Neural cell (in vitro differentiated cells): ENCODE results near the gene GJA3. TPM values are rescaled to one million over a fixed set of nuclear protein-coding genes. Genes with fewer than 3 reads are reported as not detected.

Experiments
- H2AFZ ChIP-seq: fragments of 200-600, 300-800 bp; sonication (generic), shearing (Covaris generic); 2 replicates; pipeline ENCODE4 v1.6.0; 2014; ENCODE audit warnings: low read depth, mild to moderate bottlenecking, antibody characterized with exemption, low read length, moderate library complexity
- H3F3A ChIP-seq: fragments of 200-600 bp; shearing (Covaris generic); 2 replicates; pipeline ENCODE4 v1.6.1; 2016; ENCODE audit warnings: mild to moderate bottlenecking, moderate library complexity, mixed read lengths, antibody characterized with exemption, low read length; ENCODE audit not compliant: insufficient read depth, poor library complexity, severe bottlenecking
- H3K27ac ChIP-seq: fragments of 200-600, 300-800 bp; sonication (generic), shearing (Covaris generic); 2 replicates; pipeline ENCODE4 v1.5.1; 2014; ENCODE audit warnings: mild to moderate bottlenecking, low read length, moderate library complexity
- H3K27me3 ChIP-seq: fragments of 300-800, 200-600 bp; sonication (generic), shearing (Covaris generic); 2 replicates; pipeline ENCODE4 v1.6.0; 2014; ENCODE audit warnings: mild to moderate bottlenecking, low read depth, low read length, moderate library complexity; ENCODE audit not compliant: insufficient read depth
- H3K36me3 ChIP-seq: fragments of 300-800, 200-600 bp; sonication (generic), shearing (Covaris generic); 2 replicates; pipeline ENCODE4 v1.5.1; 2014; ENCODE audit warnings: mild to moderate bottlenecking, antibody characterized with exemption, low read length, moderate library complexity; ENCODE audit not compliant: insufficient read depth
- H3K4me2 ChIP-seq: fragments of 300-800, 200-600 bp; sonication (generic), shearing (Covaris generic); 2 replicates; pipeline ENCODE4 v1.6.0; 2014; ENCODE audit warnings: mild to moderate bottlenecking, low read length
- H3K4me3 ChIP-seq: fragments of 300-800, 200-600 bp; sonication (generic), shearing (Covaris generic); 2 replicates; pipeline ENCODE4 v1.5.1; 2014; ENCODE audit warnings: mild to moderate bottlenecking, low read length, moderate library complexity
- H3K79me2 ChIP-seq: fragments of 200-600 bp; shearing (Covaris generic); replicated peaks from 2 replicates; pipeline ENCODE4 v1.6.0; 2014; ENCODE audit warnings: mild to moderate bottlenecking, low read length, moderate library complexity; ENCODE audit not compliant: insufficient read depth
- H3K9ac ChIP-seq: fragments of 300-800, 200-600 bp; sonication (generic), shearing (Covaris generic); 2 replicates; pipeline ENCODE4 v1.6.1; 2016; ENCODE audit warnings: mild to moderate bottlenecking, low read length, mixed read lengths
- H3K9me2 ChIP-seq: fragments of 200-600 bp; shearing (Covaris generic); 2 replicates; pipeline ENCODE4 v1.6.1; 2016; ENCODE audit warnings: mild to moderate bottlenecking, low read length, mixed read lengths; ENCODE audit not compliant: insufficient read depth
- H3K9me3 ChIP-seq: fragments of 200-600, 300-800 bp; sonication (generic), shearing (Covaris generic); 2 replicates; pipeline ENCODE4 v1.6.1; 2016; ENCODE audit warnings: mild to moderate bottlenecking, mixed run types, low read length, moderate library complexity, mixed read lengths
- H4K20me1 ChIP-seq: fragments of 200-600 bp; shearing (Covaris generic); 2 replicates; pipeline ENCODE4 v1.6.1; 2016; ENCODE audit warnings: mild to moderate bottlenecking, mixed run types; ENCODE audit not compliant: insufficient read depth
- EP300 ChIP-seq: fragments of 450-650 bp; conservative IDR thresholded peaks from 2 replicates; pipeline ENCODE4 v1.6.1; 2014; ENCODE audit warnings: antibody characterized with exemption, mild to moderate bottlenecking, moderate library complexity; ENCODE audit not compliant: poor library complexity, severe bottlenecking
- EZH2 ChIP-seq: fragments of 200-600, 300-800 bp; shearing (Covaris generic), sonication (generic); IDR thresholded peaks from 2 replicates; pipeline ENCODE4 v1.6.1; 2014; ENCODE audit warnings: antibody characterized with exemption, low read length, borderline replicate concordance, mild to moderate bottlenecking; ENCODE audit not compliant: insufficient read depth, poor library complexity, severe bottlenecking
- MXI1 ChIP-seq: fragments of 450-650 bp; conservative IDR thresholded peaks from 2 replicates; pipeline ENCODE4 v1.6.1; 2014; ENCODE audit warnings: antibody characterized with exemption, mild to moderate bottlenecking; ENCODE audit not compliant: poor library complexity, severe bottlenecking
- POLR2AphosphoS5 ChIP-seq: IDR thresholded peaks from 2 replicates; pipeline ENCODE4 v1.6.1; 2012
- RAD21 ChIP-seq: fragments of 450-650 bp; conservative IDR thresholded peaks from 2 replicates; pipeline ENCODE4 v1.6.1; 2014; ENCODE audit warnings: antibody characterized with exemption, mild to moderate bottlenecking, moderate library complexity
- SMC3 ChIP-seq: fragments of 450-650 bp; conservative IDR thresholded peaks from 2 replicates; pipeline ENCODE4 v1.6.1; 2014; ENCODE audit warnings: antibody characterized with exemption, mild to moderate bottlenecking, moderate library complexity; ENCODE audit not compliant: poor library complexity
- TAF1 ChIP-seq: IDR thresholded peaks from 2 replicates; pipeline ENCODE4 v1.6.1; 2012; ENCODE audit warnings: low read depth
- polyA plus RNA-seq: library from polyadenylated mRNA; depleted of rRNA; stranded (reverse); fragments of >200 nt; gene quantifications from 2 replicates; pipeline ENCODE4 v1.2.3, GENCODE V29; 2014
- TF ChIP-seq, protein P1 (sequence below): IDR thresholded peaks from 2 replicates; pipeline ENCODE4 v1.6.1; 2012; ENCODE audit warnings: borderline replicate concordance
- TF ChIP-seq, protein P2 (sequence below): fragments of 450-650 bp; IDR thresholded peaks from 2 replicates; pipeline ENCODE4 v1.5.1; 2014; ENCODE audit warnings: antibody characterized with exemption, mild to moderate bottlenecking, moderate library complexity; ENCODE audit not compliant: poor library complexity, severe bottlenecking

Gene GJA3
- polyA plus RNA-seq, 1 donor from 2014 or later, result not detected

DNA sequence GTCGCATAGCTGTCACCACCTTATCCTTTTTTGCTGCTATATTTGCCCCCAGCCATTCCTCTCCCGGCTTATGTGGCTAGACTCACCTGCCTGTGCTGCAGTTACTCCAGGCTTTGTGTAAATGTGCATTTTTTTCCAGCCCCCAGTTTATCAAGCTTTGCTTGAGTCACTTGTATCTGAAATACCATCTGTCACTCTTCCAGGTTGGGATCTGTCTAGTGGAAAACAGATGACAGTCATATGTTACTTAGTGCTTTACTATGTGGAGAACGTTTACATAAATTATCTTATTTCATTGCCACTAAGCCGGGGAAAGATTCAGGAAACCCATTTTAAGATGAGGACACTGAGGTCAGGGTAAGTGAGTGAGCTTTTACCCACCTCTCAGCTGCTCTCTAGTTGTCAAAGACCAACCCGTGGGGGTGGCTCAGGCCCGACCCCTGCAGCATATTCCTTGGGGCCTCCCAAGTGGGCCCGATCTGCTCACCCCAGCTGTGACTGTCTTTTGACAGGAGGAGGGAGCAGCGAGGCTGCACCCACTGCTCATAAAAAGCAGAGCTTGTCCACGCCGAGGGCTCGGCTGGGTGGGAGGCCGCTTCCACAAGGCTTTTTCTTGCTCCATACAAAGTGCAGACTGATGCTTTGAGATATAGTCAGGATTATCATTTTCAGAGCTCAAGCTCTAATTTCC lies 24.7 kb upstream of the GJA3 start:
- Histone ChIP-seq H3K36me3 (no peaks in the 10 kb centered on the region), H3K27me3 (peaks cover 8% of the 10 kb centered on the region), H3F3A (no peaks in the 10 kb centered on the region), H3K9me3 (no peaks in the 10 kb centered on the region), H3K79me2 (no peaks in the 10 kb centered on the region), H3K4me2 (no peak overlapping the region), H3K9ac (no peak overlapping the region), H4K20me1 (no peaks in the 10 kb centered on the region), H3K9me2 (no peaks in the 10 kb centered on the region), H3K27ac (no peak overlapping the region), H2AFZ (no peak overlapping the region), H3K4me3 (no peak overlapping the region)
- no peak for TF ChIP-seq SMC3
- TF ChIP-seq, protein P1, sequence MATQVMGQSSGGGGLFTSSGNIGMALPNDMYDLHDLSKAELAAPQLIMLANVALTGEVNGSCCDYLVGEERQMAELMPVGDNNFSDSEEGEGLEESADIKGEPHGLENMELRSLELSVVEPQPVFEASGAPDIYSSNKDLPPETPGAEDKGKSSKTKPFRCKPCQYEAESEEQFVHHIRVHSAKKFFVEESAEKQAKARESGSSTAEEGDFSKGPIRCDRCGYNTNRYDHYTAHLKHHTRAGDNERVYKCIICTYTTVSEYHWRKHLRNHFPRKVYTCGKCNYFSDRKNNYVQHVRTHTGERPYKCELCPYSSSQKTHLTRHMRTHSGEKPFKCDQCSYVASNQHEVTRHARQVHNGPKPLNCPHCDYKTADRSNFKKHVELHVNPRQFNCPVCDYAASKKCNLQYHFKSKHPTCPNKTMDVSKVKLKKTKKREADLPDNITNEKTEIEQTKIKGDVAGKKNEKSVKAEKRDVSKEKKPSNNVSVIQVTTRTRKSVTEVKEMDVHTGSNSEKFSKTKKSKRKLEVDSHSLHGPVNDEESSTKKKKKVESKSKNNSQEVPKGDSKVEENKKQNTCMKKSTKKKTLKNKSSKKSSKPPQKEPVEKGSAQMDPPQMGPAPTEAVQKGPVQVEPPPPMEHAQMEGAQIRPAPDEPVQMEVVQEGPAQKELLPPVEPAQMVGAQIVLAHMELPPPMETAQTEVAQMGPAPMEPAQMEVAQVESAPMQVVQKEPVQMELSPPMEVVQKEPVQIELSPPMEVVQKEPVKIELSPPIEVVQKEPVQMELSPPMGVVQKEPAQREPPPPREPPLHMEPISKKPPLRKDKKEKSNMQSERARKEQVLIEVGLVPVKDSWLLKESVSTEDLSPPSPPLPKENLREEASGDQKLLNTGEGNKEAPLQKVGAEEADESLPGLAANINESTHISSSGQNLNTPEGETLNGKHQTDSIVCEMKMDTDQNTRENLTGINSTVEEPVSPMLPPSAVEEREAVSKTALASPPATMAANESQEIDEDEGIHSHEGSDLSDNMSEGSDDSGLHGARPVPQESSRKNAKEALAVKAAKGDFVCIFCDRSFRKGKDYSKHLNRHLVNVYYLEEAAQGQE, result no peak

DNA sequence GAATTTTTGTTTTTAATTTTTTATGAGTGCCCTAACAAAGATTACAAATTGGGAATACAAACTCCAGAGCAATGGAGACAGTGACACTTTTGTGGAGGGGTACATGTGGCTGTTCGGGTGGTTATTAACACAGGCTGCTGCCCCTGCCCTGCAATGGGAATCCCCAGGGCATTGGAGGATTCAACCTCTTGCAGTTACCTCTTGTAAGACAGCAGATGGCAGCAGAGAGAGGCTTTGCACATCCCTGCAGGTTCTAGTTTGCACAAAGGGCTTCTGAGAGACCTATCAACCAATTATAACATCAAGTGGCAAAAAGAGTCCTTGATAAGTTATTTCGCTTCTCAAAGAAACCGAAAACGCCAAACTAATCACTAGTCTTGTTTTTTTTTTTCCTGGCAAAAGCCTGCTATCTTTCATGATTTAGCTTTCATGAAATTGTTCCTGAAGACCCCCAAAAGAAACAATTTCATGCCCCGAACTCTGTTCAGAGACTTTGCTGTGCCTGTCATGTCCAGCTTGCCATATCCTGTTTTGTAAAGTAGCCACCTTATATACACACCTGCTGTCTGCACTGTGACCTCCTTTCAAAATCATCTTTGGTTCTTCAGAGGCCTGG lies 21.5 kb upstream of the GJA3 start:
- Histone ChIP-seq H3K9ac (no peak overlapping the region), H3K4me3 (no peak overlapping the region), H3K79me2 (no peaks in the 10 kb centered on the region), H3K4me2 (no peak overlapping the region), H3K27me3 (no peaks in the 10 kb centered on the region), H3K9me3 (no peaks in the 10 kb centered on the region), H3F3A (no peaks in the 10 kb centered on the region), H3K36me3 (no peaks in the 10 kb centered on the region), H3K27ac (no peak overlapping the region), H2AFZ (no peak overlapping the region), H3K9me2 (no peaks in the 10 kb centered on the region), H4K20me1 (no peaks in the 10 kb centered on the region)
- TF ChIP-seq MXI1, result no peak
- TF ChIP-seq, protein P2, sequence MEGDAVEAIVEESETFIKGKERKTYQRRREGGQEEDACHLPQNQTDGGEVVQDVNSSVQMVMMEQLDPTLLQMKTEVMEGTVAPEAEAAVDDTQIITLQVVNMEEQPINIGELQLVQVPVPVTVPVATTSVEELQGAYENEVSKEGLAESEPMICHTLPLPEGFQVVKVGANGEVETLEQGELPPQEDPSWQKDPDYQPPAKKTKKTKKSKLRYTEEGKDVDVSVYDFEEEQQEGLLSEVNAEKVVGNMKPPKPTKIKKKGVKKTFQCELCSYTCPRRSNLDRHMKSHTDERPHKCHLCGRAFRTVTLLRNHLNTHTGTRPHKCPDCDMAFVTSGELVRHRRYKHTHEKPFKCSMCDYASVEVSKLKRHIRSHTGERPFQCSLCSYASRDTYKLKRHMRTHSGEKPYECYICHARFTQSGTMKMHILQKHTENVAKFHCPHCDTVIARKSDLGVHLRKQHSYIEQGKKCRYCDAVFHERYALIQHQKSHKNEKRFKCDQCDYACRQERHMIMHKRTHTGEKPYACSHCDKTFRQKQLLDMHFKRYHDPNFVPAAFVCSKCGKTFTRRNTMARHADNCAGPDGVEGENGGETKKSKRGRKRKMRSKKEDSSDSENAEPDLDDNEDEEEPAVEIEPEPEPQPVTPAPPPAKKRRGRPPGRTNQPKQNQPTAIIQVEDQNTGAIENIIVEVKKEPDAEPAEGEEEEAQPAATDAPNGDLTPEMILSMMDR, result peak; percentile 87
- peak; percentile 83 for TF ChIP-seq SMC3
- TF ChIP-seq EZH2, result no peak
- no peak for TF ChIP-seq POLR2AphosphoS5
- TF ChIP-seq TAF1, result no peak
- TF ChIP-seq, protein P1, result no peak
- TF ChIP-seq RAD21, result peak; percentile 78
- no peak for TF ChIP-seq EP300
